Heart left ventricle (tissue), 16 donors: Measurements from ENCODE around the gene PHKA2. TPM values are rescaled to one million over a fixed set of nuclear protein-coding genes. Genes with fewer than 3 reads are reported as not detected.

Experiments used
- ATAC-seq, 4 donors: fragments of 200-7000 bp; cut with Tn5 transposase; one replicate each; pipeline ENCODE4 v1.9.1; 2020 to 2022; ENCODE audit warnings: moderate library complexity in 4 of 4, mild to moderate bottlenecking in 3 of 4, moderate number of reproducible peaks in 1 of 4
- DNase-seq, 5 donors: peaks; one replicate each; pipeline ENCODE4 v3.0.0-alpha.2; 2020
- H3K27ac ChIP-seq, 12 donors: fragments of 200-600 bp; sonication (generic) in 4 of 12; one replicate each; pipeline versions ENCODE4 v1.5.0 to v1.8.0; 2016 to 2022; ENCODE audit warnings: mild to moderate bottlenecking in 2 of 12
- H3K27me3 ChIP-seq, 9 donors: fragments of 200-600 bp; sonication (generic) in 2 of 9; one replicate each; pipeline versions ENCODE4 v1.5.1 to v1.8.0; 2016 to 2022; ENCODE audit warnings: mild to moderate bottlenecking in 3 of 9
- H3K36me3 ChIP-seq, 9 donors: fragments of 200-600 bp; sonication (generic) in 2 of 9; one replicate each; pipeline versions ENCODE4 v1.5.0 to v1.8.0; 2018 to 2022; ENCODE audit warnings: mild to moderate bottlenecking in 2 of 9
- H3K4me1 ChIP-seq, 12 donors: fragments of 200-600 bp; sonication (generic) in 4 of 12; one replicate each; pipeline versions ENCODE4 v1.5.0 to v1.8.0; 2016 to 2022; ENCODE audit warnings: mild to moderate bottlenecking in 3 of 12
- H3K4me3 ChIP-seq, 12 donors: fragments of 200-600 bp; sonication (generic) in 4 of 12; one replicate each; pipeline versions ENCODE4 v1.5.0 to v1.8.0; 2017 to 2022; ENCODE audit warnings: mild to moderate bottlenecking in 9 of 12, moderate library complexity in 4 of 12
- H3K9me3 ChIP-seq, 12 donors: fragments of 200-600 bp; sonication (generic) in 4 of 12; one replicate each; pipeline versions ENCODE4 v1.5.0 to v1.8.0; 2016 to 2022; ENCODE audit warnings: mild to moderate bottlenecking in 1 of 12
- CTCF ChIP-seq, 12 donors: fragments of 200-600 bp; sonication (generic) in 4 of 12; IDR thresholded peaks; one replicate each; pipeline versions ENCODE4 v1.5.0 to v1.8.0; 2018 to 2022; ENCODE audit warnings: antibody characterized with exemption in 12 of 12, mild to moderate bottlenecking in 5 of 12
- POLR2A ChIP-seq, 2 donors: fragments of 450-650 bp; IDR thresholded peaks; one replicate each; pipeline ENCODE4 v1.6.1; 2017; ENCODE audit warnings: antibody characterized with exemption in 2 of 2, mild to moderate bottlenecking in 2 of 2, moderate library complexity in 2 of 2
- WGBS, 4 donors: extraction: QIAGEN DNeasy Blood & Tissue Kit in 2 of 4; methylation state at CpG; one replicate each; pipeline versions ENCODE4 v1.1.5 to v1.1.7; 2013 to 2018; 5-methylcytosine and 5-hydroxymethylcytosine counted together
- intact Hi-C, 10 donors: fragments of 100-400 bp; cut with DNase I; formaldehyde crosslinking; loops; one replicate each; pipeline versions ENCODE4 v1.11.1 to v1.14.2; 2022
- polyA plus RNA-seq, 2 donors: library from polyadenylated mRNA; stranded (reverse); fragments of 200-250 nt; gene quantifications; one replicate each; pipeline ENCODE4 v1.2.3, GENCODE V29; 2013
- total RNA-seq, 9 donors: library from RNA; depleted of rRNA in 2 of 9; stranded (reverse); fragments of >200 nt in 2 of 9; fragmentation: NEBNext Ultra II Directional in 3 of 9; extraction: Animal tissue kit (Norgen Biotek cat#: 25700) in 3 of 9; gene quantifications; one replicate each; pipeline versions ENCODE4 v1.1.0 to v1.2.4, GENCODE V29; 2016 to 2023
- donor health status: ischemic (EF 13 %, LVEDD 7.1; RV severe dilation, severe dysfunction).
- donor health status: healthy with polysubstance abuse.
- donor health status: DM: no; HTN: yes; CAD: no.
- donor health status: DM: no; HTN: no; CAD: no.
- donor health status: ischemic (EF 25% LVEDD 6.9; RV normal size, moderate dysfunction).
- donor health status: ischemic (EF 25% LVEDD 5.7; RV mildly dilated, moderate dysfunction).
- donor health status: healthy.
- donor health status: DM: yes; HTN: yes; CAD: no.
- donor health status: ischemic (EF 35%, LVEDD 5.7; RV mildly dilated, moderate dysfunction).
- donor health status: nonischemic (EF 11% LVEDD 7.7; RV severe dilation, severe dysfunction).
- donor health status: DM: yes; HTN: yes; CAD: no.
- donor health status: PGD.
- donor health status: ischemic (EF 29% LVEDD 5.4; RV normal size, mild dysfunction).
- donor health status: nonischemic (EF 23%, LVEDD 6.1; RV moderate dilation, normal function).

Gene PHKA2
- total and polyA plus RNA-seq, 11 donors = 13.8 to 45.7 (median 26.9) TPM

GRCh38 chrX:18949944-18950301 lies 34.0 kb downstream of the PHKA2 start:
- no peak overlapping the region for H3K27ac ChIP-seq
- intact Hi-C loops = no loop called here
- TF ChIP-seq POLR2A (IDR thresholded peaks at IDR 0.05) (no peak), CTCF (IDR thresholded peaks at IDR 0.05) (no peak)

GRCh38 chrX:18949291-18949943 lies 34.5 kb downstream of the PHKA2 start:
- intact Hi-C loops = no loop called here
- Histone ChIP-seq H3K27me3 (peaks cover 0 to 2% (median 0%) of the 10 kb centered on the region in 9 donors), H3K4me1 (no peaks in the 10 kb centered on the region), H3K4me3 (no peak overlapping the region), H3K9me3 (no peaks in the 10 kb centered on the region), H3K27ac (no peak overlapping the region), H3K36me3 (peaks cover 0 to 48% (median 6%) of the 10 kb centered on the region in 9 donors)
- ATAC-seq (no peak), DNase-seq (no peak)
- 77 to 86% (median 82%) methylated on average over 4 of the region's 4 CpGs for WGBS, 4 donors
- TF ChIP-seq POLR2A (IDR thresholded peaks at IDR 0.05) = no peak
- no peak for TF ChIP-seq CTCF (IDR thresholded peaks at IDR 0.05)

More at GRCh38 chrX:18949944-18950301, 34.0 kb downstream of the PHKA2 start:
- WGBS, 4 donors = 91 to 93% (median 92%) methylated on average over 8 of the region's 8 CpGs
- DNase-seq (no peak), ATAC-seq (no peak)
- Histone ChIP-seq H3K36me3 (peaks cover 0 to 44% (median 6%) of the 10 kb centered on the region in 9 donors), H3K27me3 (peaks cover 0 to 2% (median 0%) of the 10 kb centered on the region in 9 donors), H3K4me1 (no peaks in the 10 kb centered on the region), H3K4me3 (no peak overlapping the region), H3K9me3 (no peaks in the 10 kb centered on the region)

DNA sequence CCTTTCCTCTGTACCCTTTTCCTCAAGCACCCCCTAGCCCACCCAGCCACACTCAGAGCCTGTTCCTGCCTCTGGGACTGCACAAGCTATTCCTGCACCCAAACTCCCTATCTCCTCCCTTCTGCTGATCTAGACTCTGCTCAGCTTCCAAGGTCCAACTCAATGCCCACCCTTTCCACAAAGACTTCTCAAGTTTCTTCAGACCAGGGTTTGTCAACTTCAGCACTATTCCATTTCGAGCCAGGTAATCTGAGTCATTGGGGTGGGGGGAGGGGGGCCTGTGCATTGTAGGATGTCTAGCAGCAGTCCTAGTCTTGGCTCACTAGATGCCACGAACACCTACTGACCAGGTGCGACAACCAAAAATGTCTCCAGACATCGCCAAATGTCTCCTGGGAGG lies 37.3 kb downstream of the PHKA2 start:
- Histone ChIP-seq H3K27me3 (no peaks in the 10 kb centered on the region), H3K36me3 (peaks cover 0 to 52% (median 9%) of the 10 kb centered on the region in 9 donors), H3K9me3 (no peaks in the 10 kb centered on the region), H3K4me1 (no peaks in the 10 kb centered on the region), H3K27ac (no peak overlapping the region), H3K4me3 (no peak overlapping the region)
- no peak for ATAC-seq
- WGBS, 4 donors = 80 to 96% (median 88%) methylated on average over 2 to 4 of the region's 4 CpGs
- intact Hi-C loops = no loop called here
- DNase-seq = no peak
- TF ChIP-seq POLR2A (IDR thresholded peaks at IDR 0.05) = no peak

GRCh38 chrX:18946157-18946556 lies 37.8 kb downstream of the PHKA2 start:
- Histone ChIP-seq H3K36me3 (peaks cover 0 to 55% (median 10%) of the 10 kb centered on the region in 9 donors), H3K27ac (no peak overlapping the region), H3K27me3 (no peaks in the 10 kb centered on the region), H3K9me3 (no peaks in the 10 kb centered on the region), H3K4me3 (no peak overlapping the region), H3K4me1 (no peaks in the 10 kb centered on the region)
- DNase-seq (no peak), ATAC-seq (no peak)
- TF ChIP-seq CTCF (IDR thresholded peaks at IDR 0.05) (no peak), POLR2A (IDR thresholded peaks at IDR 0.05) (no peak)
- intact Hi-C loops = no loop called here
- 87 to 98% (median 95%) methylated on average over 6 of the region's 6 CpGs for WGBS, 4 donors

- Histone ChIP-seq H3K27ac (no peak overlapping the region), H3K4me1 (no peaks in the 10 kb centered on the region), H3K9me3 (no peaks in the 10 kb centered on the region), H3K36me3 (peaks cover 0 to 57% (median 13%) of the 10 kb centered on the region in 9 donors), H3K4me3 (no peak overlapping the region), H3K27me3 (no peaks in the 10 kb centered on the region)
- 61 to 81% (median 74%) methylated on average over 2 of the region's 2 CpGs for WGBS, 4 donors
- DNase-seq = no peak
- no peak for TF ChIP-seq CTCF (IDR thresholded peaks at IDR 0.05)
- TF ChIP-seq POLR2A (IDR thresholded peaks at IDR 0.05) = no peak
- ATAC-seq = no peak
- intact Hi-C loops = no loop called here
Observed at GRCh38 chrX:18945483-18945882, 38.4 kb downstream of the PHKA2 start.
